ENCODE results near the gene ZFP82. TPM values are rescaled to one million over a fixed set of nuclear protein-coding genes. Genes with fewer than 3 reads are reported as not detected.

ZFP82 gene
- 1 to 10 TPM; 5.3 to 6.2 TPM for total RNA-seq

DNA sequence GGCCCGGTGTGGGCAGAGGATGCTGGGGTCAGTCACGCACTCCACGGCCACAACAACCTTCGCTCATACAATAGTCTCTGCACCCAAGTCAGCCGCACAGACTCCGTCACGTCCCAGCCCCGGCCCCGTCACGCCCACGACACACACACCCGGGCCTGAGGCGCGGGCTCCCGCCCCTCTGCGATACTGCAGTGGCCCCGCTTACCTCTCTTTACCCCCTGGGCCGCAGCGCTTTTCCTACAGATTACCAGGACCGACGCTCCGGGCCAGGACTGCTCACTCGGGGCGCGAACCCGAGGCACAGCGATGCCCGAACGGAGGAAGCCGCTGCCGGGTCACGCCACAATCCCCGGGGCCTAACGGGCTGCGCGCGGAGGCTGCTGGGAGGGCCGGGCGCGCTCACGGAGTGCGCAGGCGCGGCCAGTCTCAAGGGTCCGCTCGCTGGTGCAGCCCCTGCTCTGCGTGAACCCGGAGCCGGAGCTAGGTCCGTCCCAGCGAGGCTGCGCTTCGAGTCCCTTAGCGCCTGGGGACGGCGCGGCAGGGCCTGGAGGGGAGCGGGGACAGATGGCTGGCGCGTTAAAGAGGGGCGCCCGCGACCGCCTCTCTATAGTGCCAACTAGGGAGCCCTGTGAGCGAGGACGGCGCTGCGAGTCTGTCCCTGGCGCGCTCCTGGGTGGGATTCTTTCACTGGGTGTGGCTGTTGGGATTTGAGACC, at the start of gene ZFP82:
ZFP82 (minus strand) TSS at position 358 of the 715 bp plus-strand sequence. CDS start 8,855 bp downstream, outside the sequence.
- POLR2A ChIA-PET, result interaction anchor here (0.5 to 1.6 kb wide), 5 partner anchors 70 to 1991 kb away, joined by 3 to 11 read pairs (median 4); partner anchors contain the start of genes ZNF146, ZNF565 and ZNF566

DNA sequence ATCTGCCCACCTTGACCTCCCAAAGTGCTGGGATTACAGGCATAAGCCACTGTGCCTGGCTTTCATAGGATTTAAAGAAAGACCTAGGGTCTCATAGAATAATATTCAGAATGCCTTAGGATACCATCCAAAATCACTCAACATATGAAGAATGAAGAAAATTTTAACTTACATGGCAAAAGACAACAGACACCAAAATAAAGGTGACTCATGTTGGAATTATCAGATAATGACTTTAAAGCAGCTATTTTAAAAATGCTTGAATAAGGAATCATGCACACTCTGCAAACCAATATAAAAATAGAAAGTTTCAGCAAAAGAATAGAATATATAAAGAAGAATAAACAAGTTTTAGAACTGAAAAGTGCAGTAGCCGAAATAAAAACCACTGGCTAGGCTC, 41.6 kb upstream of the ZFP82 start:
- ChIA-PET POLR2A (interaction anchor here (0.6 kb wide), 1 partner anchor 1130 kb away, joined by 5 read pairs; no protein-coding TSS in a partner anchor), CTCF (interaction anchor here (0.7 kb wide), 1 partner anchor 448 kb away, joined by 6 read pairs; no protein-coding TSS in a partner anchor)

More for the DNA sequence above, at the start of gene ZFP82:
- CTCF ChIA-PET, result no interaction called here

DNA sequence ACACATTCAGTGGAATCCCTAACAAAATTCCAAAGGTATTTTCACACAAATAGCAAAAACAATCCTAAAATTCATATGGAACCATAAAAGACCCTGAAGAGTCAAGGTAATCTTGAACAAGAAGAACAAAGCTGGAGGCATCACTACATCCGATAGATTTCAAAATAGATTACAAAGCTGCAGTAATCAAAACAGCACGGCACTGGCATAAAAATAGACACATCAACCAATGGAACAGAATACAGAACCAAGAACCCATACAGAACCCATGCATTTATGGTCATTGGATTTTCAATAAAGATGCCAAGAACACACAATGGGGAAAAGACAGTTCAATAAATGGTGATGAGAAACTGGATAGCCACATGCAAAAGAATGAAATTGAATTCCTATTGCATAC, 38.4 kb upstream of the ZFP82 start:
- POLR2A ChIA-PET, result no interaction called here
- CTCF ChIA-PET, result interaction anchor here (0.7 kb wide), 1 partner anchor 15 kb away, joined by 3 read pairs; no protein-coding TSS in a partner anchor

DNA sequence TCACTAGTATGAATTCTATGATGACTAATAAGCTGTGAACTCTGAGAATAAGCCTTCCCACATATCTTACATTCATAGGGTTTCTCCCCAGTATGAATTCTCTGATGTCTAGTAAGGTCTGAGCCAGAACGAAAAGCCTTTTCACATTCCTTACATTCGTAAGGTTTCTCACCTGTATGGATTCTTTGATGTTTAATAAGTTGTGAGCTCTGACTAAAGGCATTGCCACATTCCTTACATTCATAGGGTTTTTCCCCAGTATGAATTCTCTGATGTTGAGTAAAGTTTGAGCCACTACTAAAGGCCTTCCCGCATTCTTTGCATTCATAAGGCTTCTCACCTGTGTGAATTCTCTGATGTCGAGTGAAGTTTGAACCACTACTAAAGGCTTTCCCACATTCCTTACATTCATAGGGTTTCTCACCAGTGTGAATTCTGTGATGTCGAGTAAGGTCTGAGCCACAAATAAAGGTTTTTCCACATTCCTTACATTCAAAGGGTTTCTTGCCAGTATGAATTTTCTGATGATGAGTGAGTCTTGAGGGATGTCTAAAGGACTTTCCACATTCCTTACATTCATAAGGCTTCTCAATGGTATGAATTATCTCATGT, 30.7 kb upstream of the ZFP82 start:
- POLR2A ChIA-PET, result no interaction called here
- CTCF ChIA-PET, result no interaction called here

DNA sequence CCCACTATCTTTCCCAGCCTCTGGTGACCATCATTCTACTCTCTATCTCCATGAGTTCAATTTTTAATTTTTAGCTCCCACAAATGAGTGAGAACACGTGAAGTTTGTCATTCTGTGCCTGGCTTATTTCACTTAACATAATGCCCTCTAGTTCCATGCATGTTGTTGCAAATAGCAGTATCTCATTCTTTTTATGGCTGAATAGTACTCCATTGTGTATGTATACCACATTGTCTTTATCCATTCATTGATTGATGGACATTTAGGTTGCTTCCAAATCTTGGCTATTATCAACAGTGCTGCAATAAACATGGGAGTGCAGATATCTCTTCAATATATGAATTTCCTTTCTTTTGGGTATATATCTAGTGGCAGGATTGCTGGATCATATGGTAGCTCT, 22.9 kb upstream of the ZFP82 start:
- POLR2A ChIA-PET, result no interaction called here
- CTCF ChIA-PET, result no interaction called here

DNA sequence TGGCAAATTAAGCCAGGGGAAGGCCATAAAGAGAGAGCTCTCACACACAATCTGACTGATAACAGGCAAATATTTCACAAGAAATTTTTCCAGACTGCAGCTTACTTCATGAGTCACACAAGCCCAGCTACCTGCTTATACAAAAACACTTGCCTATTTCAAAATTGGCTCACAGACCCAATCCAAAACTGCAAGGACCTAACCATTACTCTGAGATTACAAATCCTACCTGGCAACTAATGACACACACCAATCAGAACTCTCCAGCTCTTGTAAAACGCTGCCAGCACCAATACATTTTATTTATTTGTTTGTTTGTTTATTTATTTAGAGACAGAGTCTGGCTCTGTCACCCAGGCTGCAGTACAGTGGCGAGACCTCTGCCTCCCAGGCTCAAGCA, 18.1 kb upstream of the ZFP82 start:
- ChIA-PET POLR2A (no interaction called here), CTCF (no interaction called here)

DNA sequence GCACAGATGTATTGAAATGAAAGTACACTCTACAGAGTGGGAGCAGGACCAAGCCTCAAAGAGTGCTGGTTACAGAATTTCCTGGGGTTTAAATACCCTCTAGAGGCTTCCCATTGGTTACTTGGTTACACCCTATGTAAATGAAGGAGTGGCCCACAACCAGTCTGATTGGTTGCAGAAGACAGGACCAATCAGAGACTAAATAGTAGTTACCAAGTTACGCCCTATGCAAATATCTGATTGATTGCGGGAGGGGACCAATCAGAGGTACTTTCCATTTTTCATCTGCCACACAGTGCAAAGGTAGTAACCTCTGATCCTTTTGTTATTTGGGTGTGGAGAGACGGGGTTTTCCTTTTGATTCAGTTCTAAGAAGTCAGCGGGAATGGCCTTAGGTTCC, 5.5 kb upstream of the ZFP82 start:
- ChIA-PET CTCF (no interaction called here), POLR2A (no interaction called here)

DNA sequence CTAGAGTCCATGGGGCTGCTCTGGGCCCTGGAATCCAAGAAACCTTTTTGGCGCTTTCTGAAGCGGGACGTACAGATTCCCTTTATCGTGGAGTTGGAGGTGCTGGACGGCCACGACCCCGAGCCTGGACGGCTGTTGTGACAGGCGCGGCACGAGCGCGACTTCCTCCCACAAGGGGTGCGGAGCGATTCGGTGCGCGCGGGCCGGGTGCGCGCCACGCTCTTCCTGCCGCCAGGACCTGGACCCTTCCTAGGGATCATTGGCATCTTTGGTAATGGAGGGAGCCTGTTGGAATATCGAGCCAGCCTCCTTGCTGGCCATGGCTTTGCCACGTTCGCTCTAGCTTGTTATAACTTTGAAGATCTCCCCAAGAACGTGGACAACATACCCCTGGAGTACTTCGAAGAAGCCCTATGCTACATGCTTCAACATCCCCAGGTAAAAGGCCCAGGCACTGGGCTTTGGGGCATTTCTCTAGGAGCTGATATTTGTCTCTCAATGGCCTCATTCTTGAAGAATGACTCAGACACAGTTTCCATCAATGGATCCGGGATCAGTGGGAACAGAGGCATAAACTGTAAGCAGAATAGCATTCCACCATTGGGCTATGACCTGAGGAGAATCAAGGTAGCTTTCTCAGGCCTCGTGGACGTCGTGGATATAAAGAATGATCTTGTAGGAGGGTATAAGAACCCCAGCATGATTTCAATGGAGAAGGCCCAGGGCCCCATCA, 3.5 kb upstream of the ZFP82 start:
- CTCF ChIA-PET, result no interaction called here
- POLR2A ChIA-PET, result interaction anchor here (0.8 kb wide), 1 partner anchor 43 kb away, joined by 9 read pairs; the partner anchor contains the start of gene ZFP14

DNA sequence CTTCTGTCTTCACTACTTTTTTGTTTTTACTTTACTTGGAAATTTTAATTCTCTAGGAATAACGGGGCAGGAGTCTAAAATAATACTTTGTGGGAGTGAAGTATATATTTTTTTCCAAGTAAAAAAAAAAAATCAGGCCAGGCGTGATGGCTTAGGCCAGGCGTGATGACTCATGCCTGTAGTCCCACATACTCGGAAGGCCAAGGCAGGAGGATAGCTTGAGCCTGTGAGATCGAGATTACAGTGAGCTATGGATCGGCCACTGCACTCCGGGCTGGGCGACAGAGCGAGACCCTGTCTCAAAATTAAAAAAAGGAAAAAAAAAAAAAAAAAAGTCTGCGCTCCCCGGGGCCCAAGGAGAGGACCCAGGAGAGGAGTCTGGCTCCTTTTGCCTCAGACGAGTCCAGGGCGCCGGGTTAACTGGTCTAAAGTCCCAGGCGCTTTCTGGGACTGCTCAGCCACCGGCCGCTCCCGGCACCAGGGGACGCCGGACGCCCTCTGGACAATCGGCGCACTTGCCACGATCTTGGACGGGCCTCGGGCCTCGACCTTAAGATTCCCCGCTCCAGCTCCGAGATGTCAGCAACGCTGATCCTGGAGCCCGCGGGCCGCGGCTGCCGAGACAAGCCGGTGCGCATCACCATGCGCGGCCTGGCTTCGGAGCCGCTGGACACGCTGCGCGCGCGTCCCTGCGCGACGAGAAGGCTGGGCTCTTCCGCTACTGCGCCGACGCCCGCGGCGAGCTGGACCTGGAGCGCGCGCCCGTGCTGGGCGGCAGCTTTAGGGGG, 2.7 kb upstream of the ZFP82 start:
- POLR2A ChIA-PET, result no interaction called here
- CTCF ChIA-PET, result no interaction called here

DNA sequence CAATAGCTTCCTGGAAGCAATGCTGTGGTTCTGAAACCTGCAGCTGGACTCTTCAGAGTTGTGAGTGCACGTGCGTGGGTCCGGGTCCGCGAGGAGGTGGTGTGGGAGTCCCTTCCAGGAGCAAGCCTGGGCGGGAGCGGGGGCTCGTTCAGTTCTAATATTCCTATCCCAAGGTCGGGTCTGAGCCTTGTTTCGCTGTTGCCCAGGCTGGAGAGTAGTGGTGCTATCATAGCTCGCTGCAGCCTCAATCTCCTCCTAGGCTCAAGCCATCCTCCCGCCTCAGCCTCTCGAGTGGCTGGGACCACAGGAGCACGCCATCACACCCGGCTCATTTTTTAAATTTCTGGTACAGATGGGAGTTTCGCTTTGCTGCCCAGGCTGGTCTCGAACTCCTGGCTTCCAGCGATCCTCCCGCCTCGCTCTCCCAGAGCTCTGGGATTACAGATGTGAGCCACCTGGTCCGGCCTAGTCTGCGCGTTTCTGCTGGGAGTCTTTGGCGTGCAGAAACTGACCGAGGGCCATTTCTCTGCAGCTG, 625 bp downstream of the ZFP82 start:
- POLR2A ChIA-PET, result interaction anchor here (0.5 to 1.6 kb wide), 3 partner anchors 71 to 248 kb away, joined by 3 to 6 read pairs (median 4); partner anchors contain the start of genes ZNF146, ZNF565 and ZNF566

DNA sequence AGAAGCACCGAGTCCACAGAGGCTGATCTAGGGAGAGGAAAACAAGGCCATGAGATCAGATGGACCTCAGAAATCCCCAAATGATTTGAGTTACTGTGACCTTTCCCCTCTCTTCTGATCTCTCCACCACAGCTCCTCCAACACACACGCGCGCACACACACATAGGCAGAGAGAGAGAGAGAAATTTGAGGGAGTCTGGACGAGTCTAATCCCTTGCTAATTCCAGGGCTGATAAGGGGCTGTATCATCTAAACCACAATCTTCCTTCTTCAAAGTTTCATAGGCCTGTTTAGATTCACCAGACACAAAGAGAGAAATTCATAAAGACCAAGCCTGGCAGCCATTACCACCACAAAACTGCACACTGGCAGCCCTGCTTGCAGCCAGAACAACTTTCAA, 8.6 kb downstream of the ZFP82 start:
- POLR2A ChIA-PET, result no interaction called here
- CTCF ChIA-PET, result no interaction called here

More for the DNA sequence above, 625 bp downstream of the ZFP82 start:
- CTCF ChIA-PET, result no interaction called here

DNA sequence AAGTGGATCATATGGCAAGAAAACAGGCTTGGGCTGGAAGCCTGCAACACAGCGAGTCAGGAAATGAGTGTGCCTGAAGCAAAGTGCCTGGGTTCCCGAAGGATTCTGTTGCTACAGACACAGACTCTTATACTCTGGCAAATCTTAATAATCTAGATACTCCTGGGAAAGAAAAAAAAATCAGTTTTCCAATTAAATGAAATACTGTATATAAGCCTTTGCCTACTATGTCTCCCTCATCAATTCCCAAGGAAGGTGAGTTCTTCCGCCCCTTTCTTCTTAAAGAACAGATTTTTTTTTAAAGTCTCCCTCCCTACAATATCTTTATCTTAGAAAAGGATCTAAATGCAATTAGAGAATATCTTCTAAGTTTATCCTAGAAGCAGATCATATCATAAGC, 10.3 kb downstream of the ZFP82 start:
- POLR2A ChIA-PET, result no interaction called here
- CTCF ChIA-PET, result no interaction called here

DNA sequence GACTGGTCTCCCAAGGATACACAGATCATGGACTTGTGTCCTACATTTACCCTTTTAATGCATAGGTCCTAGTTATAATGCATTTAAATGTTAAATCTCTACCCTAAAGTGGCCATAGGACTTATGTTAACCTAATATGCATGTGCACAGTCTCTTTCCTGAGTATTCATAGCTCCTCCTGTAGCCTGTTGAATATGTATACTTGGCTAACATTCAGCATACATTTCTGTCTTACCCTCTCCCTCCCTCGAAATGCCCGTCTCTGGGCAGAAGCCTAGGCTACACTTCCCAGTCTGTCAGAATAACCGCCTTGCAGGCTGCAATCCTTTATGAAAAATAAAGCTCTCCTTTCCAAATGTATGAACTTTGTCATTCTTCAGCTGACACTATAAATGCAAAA, 13.9 kb downstream of the ZFP82 start:
- POLR2A ChIA-PET, result no interaction called here

DNA sequence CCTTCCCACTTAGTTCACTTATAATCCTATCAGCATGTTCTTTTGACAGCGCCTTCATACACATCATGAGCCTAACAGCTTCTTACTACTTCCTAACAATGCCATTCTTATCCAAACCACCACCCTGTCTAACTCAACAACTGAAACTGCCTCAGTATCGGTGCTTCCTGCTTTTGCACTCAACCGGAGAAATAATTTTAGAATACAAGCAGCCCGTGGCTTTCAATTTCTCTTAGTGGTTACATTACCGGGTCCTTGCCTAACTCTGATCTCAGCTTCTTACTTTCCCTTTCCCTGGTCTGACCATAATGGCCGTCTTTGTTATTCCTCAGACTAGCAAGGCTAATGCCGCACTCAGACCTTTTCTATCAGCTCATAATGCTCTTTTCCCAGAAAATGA, 17.0 kb downstream of the ZFP82 start:
- CTCF ChIA-PET, result no interaction called here

More for the DNA sequence above, 13.9 kb downstream of the ZFP82 start:
- CTCF ChIA-PET, result no interaction called here

DNA sequence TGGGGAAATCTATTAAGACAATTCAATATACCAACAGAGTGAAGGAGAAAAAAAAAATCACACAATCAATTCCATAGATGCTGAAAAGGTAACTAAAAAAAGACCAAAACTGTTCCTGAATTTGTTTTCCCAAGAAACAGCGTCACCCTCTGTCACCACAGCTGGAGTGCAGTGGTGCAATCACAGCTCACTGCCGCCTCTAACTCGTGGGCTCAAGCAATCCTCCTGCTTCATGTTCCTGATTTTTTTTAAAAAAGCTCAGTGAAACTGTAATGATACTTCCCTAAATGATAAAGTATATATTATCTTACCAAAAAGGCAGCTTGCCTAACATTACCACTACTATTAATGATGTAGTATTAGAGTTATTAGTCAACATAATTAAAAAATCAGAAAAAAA, 19.9 kb downstream of the ZFP82 start:
- ChIA-PET POLR2A (no interaction called here), CTCF (no interaction called here)

More for the DNA sequence above, 17.0 kb downstream of the ZFP82 start:
- POLR2A ChIA-PET, result no interaction called here

DNA sequence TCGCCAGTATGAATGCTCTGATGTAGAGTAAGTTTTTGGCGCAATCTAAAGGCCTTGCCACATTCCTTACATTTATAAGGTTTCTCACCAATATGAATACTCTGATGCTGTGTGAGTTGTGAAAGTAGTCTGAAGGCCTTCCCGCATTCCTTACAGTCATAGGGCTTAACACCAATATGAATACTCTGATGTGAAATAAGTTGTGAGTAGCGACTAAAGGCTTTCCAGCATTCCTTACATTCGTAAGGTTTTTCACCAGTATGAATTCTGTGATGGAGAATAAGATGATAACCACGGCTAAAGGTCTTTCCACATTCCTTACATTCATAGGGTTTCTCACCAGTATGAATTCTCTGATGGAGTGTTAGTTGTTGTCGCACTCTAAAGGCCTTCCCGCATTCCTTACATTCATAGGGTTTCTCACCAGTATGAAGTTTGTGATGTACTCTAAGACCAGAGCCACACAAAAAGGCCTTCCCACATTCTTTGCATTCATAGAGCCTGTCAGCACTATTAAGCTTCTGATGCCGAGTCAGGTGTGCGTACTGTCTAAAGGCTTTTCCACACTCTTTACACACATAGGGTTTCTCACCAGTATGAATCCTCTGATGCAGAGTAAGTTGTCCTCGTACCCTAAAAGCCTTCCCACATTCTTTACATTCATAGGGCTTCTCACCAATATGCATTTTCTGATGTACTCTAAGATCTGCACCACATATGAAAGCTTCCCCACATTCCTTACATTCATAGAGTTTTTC, 25.3 kb downstream of the ZFP82 start:
- CTCF ChIA-PET, result no interaction called here
- POLR2A ChIA-PET, result no interaction called here

DNA sequence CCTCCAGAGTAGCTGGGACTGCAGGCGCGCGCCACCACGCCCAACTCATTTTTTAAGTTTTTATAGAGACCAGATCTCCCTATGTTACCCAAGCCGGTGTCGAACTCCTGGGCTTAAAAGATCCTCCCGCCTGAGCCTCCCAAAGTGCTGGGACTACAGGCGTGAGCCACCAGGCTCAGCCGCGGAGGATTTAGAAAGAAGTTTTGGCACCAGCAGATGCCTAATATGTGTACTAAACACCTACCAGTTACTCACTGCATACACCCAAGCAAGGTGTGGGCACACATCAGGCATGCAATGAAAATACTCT, 39.0 kb downstream of the ZFP82 start:
- ChIA-PET POLR2A (interaction anchor here (0.7 to 1.8 kb wide), 4 partner anchors 110 to 226 kb away, joined by 3 to 7 read pairs (median 4); partner anchors contain the start of genes ZNF382, ZNF529 and ZNF566), CTCF (interaction anchor here (1.2 to 1.4 kb wide), 3 partner anchors 11 to 471 kb away, joined by 3 to 4 read pairs (median 3); partner anchors contain the start of gene ZNF529)
